GM19438 (cell line): ENCODE data around the gene FLAD1.

Experiments
- ATAC-seq: cut with Tn5 transposase; IDR thresholded peaks from one replicate; pipeline ENCODE4 v1.9.1; 2021; ENCODE audit warnings: low read depth; ENCODE audit not compliant: unreplicated experiment

FLAD1 gene

DNA sequence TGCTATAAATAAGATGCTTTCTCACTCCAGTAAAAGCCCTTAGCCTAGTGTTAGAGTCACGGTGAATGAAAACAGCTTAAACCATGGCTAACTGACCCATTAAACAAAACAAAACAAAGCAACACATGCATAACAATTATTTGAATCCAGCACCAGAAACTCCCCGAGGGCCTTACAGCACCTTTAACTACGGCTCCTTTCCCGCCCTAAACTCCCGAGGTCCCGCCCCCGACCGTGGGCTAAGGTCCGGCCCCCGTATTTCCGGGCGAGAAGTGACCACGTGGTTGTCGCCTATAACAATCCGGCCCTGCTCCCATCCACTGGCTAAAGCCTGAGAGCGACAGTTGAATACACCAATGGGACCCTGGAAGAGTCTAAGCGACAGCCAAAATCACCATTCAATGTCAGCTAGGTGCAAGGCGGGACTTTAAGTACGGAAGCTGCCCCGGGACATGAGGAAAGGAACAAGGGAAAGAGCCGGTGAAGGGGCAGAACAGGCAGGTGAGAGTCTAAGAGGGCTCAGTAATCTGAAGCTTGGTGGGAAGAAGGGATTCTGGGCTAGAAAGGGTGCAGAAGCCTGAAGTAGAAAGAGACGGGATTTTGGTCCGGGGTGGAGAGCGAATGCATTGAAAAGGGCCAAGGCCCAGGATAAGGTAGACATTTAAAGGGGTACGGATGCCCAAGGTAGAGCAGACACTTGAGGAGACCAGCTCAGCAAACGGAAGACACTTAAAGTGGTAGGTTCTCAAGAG is at the start of gene FLAD1:
Gene FLAD1, plus strand, starts transcription at position 448 of the 752 bp plus-strand sequence. CDS start 351 bp downstream, outside the sequence.
- ATAC-seq, result peak; percentile 98

DNA sequence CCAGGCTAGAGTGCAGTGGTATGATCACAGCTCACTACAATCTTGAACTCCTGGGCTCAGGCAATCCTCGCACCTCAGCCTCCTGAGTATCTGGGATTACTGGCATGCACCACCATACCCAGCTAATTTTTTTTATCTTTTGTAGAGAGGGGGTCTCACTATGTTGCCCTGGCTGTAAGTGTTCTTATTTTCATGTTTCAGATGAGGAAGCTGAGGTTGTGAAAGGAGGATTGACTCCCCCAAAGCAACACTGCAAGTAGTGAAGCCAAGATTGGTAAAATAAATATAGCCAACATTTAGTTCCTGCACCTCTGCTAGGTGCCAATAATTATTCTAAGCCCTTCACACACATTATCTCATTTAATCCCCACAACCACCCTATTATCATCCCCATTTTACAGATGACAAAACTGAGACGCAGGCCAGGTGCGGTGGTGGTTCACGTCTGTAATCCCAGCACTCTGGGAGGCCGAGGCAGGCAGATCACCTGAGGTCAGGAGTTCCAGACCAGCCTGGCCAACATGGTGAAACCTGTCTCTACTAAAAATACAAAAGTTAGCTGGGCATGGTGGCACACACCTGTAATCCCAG is 48.7 kb upstream of the FLAD1 start:
- no peak for ATAC-seq

DNA sequence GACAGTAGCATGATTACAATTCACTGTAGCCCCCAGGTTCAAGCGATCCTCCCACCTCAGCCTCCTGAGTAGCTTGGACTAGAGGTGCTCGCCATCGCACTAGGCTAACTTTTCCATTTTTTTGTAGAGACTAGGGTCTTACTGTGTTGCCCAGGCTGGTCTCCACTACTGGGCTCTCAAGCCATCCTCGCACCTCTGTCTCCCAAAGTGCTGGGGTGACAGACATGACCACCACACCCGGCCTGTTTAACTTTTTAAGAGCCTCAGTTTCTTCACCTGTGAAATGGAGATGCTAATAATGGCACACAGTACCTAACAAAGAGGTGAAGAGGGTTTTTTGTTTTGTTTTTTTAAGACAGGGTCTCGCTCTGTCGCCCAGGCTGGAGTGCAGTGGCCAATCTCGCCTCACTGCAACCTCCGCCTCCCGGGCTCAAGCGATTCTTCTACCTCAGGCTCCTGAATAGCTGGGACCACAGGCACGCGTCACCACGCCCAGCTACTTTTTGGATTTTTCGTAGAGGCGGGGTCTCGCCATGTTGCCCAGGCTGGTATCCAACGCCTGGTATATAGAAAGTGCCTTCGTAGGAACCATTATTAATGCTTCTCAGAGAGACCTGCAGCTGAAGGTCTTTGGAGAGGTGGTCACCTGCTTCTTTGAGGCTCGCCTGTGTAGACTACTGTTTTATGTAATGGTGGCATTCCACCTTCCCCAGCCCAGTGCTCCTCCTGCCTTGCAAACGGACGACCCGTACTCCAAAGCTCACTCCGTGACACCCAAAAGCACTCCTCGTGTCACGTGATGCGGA is 47.2 kb upstream of the FLAD1 start:
- ATAC-seq, result no peak

DNA sequence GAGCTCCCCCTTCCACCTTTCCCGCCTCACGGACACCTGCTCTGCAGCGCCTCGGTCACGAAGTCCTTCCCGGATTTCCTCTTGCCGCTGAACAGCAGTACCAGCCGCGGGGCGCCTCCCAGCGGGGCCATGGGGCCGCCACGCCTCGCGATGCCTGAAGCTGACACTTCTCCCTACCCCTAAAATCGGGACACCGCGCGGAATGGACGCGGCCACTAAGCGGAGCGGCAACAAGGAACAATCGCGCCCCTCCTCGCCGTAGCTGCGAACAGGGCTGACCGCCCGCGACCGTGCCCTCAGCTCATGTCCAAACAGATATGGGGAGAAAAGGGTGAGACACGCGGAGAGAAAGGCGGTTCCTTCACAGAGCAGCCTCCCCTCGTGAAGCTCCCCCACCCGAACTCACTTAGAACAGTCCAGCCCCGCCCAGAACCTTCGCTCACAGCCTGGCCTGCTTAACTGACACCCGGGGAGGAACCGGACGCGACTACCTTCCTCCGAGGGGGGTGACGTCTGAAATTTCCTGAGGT is 46.5 kb upstream of the FLAD1 start, which contains the start of gene PMVK:
Gene PMVK, minus strand, starts transcription at position 165 of the 530 bp plus-strand sequence. Its CDS starts 34 bp downstream, at position 131.
- peak; percentile 71 for ATAC-seq

DNA sequence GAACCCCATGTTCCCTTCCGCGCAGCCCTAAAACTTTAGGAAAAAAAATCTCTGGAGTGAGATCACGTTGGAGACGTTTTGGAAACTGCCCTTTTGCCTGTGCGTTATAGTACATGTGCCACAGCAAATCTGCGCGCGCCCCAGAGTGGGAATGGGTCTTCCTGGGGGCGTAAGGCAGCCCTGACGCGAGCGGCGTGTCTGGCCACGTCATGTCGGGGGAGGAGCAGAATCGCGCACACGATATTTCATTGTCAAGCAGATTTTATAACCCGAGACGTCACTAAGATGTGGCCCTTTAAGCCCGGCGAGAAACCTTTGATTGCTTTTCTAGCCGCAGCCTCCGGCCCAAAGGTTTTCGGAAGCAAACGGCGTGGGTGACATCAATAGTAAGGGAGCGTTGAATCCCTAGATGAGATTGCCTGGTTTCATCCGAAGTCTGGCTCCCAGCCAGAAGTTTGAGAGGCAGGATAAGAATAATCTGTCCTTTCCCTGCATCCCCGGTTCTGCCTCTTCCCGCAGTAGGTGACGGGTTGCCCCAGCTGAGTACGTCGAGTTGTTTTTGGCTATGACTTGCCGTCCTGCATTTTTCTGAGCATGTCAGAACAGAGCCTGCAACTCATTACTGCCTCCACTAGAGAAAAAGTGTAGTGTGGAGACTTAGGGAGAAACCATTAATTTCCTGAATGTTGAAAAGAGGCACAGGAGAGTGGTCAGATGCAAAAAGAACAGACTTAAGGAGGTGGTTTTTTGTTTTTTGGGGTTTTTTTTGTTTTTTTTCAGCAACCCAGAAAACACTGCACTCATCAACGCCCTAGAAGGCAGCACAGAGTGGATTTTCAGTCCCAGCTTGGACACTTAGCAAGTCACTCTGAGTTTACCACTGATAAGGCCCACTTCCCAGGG is 45.8 kb upstream of the FLAD1 start:
- ATAC-seq, result peak; percentile 54

DNA sequence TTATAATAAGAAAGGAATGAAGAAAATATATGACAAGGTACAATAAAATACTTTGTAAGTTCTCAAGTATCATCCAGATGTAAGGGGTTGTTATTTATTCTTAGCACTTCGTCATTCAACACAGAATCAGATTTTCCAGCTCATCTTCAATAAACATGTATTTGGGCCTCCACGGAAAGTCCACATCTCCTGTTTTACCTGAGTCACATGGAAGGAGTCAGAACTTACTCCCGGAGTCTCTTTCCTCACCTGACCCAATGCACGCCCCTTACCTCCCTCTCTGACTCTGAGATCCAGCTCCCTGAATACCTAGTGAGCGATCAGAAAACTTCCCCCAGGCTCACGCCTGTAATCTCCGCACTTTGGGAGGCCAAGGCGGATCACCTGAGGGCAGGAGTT is 45.2 kb upstream of the FLAD1 start:
- ATAC-seq, result no peak

DNA sequence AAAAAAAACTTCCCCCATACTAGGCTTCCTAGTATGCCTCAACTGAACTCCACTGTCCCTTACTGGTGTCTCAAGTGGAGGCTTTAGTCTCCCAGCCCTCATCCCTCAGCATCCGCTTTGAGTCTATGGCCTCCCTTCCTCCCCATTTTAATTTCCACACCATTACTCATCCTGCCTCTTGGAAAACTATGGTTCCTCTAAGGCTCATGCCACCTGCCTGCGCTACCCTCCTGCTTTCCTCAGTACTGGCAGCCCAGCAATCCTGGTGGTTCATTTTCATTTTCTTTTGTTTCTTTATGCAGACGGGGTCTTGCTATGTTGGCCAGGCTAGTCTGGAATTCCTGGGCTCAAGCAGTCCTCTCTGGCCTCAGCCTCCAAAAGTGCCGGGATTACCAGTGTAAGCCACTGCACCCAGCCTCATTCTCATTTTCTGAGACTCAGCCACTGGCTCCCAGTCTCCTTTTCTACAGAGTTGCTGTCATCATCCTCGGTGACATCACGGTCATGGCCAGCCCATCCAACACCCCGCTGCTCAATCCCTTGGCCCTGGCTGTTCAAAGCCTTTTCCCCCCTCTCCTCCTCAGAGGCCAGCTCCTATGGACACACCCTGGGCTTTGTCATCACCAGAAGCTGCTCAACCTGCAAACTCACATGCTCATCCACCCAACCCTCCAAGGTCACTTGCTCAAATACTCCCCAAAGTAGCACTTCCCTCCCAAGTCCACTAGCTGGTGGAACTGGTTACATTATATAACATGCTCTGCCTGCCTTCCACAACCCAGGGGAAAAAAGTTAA is 44.3 kb upstream of the FLAD1 start:
- ATAC-seq, result no peak

DNA sequence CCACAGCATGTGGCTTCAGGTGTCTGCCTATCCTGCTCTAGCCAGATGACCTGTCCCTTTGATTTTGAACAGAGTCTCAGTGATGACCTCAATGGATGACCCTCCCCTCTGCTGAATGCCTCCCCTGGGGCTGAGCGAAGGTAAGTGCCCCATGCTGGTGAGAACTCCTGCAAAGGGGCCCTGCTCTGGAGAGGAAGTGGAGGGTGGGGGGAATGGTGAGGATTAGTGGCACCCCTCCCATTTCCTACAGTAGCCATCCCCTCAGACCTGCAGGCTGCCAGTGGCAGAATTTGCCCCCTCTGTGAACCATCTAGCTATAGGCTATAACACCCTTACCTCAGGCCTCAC is 43.0 kb upstream of the FLAD1 start:
- no peak for ATAC-seq

DNA sequence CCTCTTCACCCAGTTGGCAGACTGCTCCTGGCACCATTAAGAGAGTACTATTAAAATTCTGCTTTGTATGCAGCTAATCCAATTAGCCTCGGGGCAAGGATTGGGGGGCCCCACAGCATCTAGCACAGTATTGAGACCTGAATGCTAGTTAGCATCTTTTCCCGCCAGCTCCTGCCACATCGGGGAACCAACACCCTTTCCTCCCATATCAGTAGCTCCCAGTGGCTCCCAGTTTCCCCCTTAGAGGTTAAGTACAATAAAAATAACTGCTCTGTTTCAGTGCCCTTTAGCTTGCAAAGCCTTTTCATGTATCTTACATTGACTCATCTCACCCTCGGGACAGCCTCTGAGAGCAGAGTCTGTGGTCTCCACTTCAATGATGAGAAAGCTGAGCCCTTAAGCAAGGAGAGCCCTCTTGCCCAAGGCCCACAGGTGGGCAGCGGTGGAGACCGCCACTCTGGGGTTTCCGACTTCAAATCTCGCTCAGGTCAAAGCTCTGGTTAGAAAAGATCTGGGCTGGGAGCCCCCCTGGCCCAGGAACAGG is 42.4 kb upstream of the FLAD1 start:
- no peak for ATAC-seq

DNA sequence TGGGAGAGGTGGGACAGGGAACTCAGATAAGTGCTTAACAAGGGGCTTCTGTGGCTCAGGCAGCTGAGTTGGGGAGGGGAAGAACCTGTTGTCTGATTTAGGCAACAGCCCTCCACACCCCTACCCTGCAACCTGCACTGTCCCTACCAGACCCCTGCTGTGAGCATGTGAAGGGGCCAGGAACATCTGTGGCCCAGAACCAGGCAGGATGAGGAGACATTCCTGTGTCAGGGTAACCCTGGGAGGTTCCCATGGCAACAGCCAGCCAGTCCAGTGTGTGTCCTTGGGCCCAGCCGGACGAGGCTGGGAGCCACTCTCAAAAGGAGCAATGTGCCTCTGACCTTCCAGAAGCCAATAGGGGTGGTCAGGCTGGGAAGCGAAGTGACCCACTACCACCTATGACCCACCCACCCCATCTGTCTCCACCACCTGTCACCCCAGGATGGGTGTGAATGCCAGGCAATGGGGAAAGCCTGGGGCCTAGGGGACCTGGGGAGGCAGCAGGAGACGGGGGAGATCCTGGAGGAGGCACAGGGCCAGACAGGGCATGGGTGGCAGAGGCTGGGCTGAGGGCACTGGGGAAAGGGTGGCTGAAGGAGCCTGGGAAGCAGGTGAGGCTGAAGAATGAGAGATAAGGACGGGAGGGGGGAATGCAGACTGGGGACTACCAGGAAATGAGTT is 41.7 kb upstream of the FLAD1 start:
- ATAC-seq, result no peak

DNA sequence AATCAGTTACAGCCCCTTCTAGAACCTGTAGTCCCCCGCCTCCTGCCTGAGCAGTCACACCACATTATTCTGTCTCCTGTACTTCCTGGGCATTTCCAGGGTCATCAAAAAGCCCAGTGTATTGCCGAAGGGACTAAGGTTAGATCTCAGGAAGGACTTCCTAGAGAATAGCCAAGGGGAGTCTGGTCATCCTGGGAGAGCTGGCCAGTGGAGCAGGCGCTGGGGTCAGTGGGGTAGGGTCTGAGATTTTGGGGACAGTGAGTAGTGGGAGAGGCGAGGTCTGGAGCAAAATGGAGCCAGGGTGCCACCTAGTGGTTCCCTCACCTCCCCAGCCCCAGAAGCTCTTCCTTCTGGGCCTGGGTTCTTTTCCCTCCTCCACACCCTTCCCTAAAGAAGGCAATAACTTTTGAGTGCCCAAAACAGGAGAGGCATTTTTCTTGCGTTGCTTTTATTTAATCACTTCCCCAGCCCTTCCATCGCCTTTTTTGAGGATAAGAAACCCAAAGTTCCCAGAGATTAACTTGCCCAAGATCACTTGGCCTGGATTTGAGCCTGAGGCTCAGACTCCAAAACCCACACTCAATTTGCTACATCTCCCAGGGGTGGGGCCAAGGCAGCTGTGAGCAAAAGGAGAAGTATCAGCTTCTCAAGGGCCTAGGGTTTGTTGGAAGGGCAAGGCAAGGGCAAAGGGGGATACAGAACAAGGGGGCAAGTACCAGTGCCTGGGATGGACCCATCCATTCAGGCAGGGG is 39.3 kb upstream of the FLAD1 start:
- no peak for ATAC-seq

DNA sequence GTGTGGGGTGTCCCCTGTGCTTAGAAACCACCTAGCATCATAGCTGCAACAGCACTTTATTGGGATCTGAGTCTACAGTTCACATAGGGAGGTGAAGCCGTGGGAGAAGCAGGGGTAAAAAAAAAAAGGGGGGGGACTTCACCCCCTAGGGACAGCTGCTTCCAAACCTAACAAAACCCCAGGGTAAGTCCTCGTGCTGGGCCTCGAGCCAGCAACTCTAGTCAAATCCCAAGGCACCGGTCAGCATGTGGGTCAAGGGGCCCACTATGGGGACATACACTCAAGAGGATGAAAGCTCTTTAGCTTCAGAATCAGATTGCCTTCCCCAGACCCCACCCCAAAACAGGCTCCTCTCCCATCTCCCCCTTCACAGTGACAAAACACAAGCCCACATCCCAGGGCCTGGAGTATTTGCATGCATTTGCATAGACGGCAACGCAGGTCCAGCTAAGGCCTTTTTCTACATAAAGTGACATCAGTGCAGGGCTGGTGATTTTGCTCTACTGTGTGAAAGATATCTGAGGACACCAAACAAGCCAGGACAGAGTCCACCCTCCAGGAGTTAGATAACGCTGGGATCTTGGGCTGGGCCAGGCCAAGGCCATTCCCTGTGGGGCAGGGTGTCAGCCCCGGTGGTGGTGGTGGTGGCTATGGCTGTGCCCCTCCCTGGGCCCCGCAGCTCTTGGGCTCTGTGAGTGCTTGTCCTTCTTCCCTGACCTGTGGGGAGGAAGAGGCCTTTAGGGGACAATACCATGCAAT is 38.6 kb upstream of the FLAD1 start:
- no peak for ATAC-seq

DNA sequence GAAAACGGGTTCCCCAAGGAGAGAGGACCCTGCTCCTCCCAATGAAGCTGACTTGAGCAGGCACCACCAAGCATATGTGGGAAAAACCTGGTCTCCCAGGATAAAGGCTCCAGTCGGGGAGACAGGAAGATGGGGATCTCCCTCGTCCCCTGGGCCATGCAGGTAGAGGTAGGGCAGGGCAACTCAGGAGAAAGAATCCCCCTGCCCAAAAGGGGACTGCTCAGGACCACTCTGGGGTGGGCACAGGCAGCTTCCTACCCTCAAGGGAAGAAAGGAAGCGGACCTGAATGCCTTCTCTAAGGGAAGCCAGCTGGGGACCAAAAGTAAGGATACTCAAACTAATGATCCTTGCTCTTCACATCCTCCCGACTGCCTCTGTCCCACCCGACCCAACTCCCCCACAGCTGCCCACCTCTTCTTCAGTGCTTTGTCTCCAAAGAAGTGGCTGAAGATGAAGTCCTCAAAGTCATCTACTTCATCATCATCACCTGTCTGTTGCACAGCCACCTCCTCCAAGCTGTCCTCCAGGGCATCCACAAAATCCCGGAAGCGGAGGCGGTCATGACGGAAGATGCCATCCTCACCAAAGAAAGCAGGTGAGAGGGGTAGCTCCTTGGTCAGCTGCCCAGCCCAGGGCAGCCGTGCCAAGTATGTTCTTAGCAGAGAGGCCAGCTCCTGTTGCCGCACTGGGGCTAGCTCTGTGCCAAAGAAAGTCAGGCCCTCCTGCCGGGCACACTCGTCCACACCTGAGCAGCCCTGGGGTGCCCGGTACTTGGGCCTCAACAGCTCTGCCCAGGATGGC is 37.8 kb upstream of the FLAD1 start:
- ATAC-seq, result no peak

DNA sequence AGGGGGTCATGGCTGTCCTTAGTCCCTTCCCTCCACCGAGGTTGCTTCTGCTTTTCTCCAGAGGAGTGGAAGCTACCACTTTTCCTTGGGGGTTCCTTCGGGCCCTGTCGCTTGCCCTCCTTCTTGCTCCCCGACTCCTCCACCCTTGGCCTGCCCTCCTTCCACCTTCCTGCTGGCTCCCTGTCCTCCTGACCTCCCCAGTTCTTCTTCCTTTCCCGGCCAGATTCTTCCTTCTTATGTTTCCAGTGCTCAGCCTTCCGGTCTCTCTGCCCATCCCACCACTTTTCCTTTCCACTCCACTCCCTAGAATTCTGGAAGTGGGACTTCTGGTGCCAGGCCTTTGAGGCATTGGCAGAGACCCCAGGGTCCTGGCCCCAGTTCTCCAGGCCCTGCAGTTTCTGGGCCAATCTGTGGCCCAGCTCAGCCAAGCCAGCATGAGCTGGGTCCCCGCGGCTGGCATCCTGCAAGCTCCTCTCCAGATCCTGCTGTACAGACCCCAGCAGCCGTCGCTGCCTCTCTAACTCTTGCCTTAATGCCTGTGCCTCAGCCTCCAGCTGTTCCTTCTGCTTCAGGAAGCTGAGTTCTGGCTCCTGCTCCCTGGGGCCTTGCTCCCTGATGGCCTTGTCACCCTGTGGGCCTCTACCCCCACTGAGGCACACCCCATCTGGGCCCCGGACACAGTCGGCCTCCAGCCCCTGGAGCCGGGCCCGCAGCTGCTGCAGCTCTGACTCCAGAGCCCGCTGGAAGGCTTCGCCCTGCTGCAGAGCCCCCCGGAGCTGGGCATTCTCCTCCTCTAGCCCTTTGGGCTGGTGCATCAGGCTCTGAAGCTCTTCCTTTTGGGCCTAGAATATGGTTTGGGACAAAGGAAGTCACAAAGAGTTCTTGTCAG is 36.9 kb upstream of the FLAD1 start:
- ATAC-seq, result no peak

DNA sequence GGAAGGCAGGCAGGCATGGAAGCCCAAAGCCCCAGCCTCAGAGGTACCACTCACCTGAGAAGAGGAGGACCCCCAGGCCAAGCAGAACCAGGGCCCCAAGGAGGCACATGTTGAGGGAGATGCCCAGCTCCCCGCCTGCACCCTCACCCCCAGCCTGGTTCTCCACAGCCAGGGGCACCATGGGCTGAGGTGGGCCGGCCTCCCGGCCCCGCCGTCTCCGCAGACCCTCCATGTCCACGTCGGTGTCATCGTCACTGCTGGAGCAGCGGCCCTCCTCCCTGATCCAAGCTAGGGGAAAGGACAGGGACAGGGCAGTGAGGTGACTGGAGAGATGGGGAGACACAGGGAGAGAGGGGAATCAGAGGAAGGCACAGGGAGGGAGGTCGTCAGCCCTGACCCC is 35.1 kb upstream of the FLAD1 start:
- no peak for ATAC-seq
